SU-DHL-6 (cell line): ENCODE measurements around the gene COL4A3.

Experiments used
- H2AFZ ChIP-seq: fragments of 200-600 bp; sonication (generic); 2 replicates; pipeline ENCODE4 v1.6.1; 2014; ENCODE audit warnings: low read depth, mild to moderate bottlenecking, moderate library complexity, mixed read lengths, antibody characterized with exemption, low read length; ENCODE audit not compliant: severe bottlenecking
- H3F3A ChIP-seq: fragments of 200-600 bp; shearing (Covaris generic); 2 replicates; pipeline ENCODE4 v1.6.0; 2016; ENCODE audit warnings: antibody characterized with exemption, mild to moderate bottlenecking; ENCODE audit not compliant: insufficient read depth
- H3K27ac ChIP-seq: fragments of 200-600 bp; sonication (generic); 2 replicates; pipeline ENCODE4 v1.5.1; 2016; ENCODE audit warnings: low read depth, mild to moderate bottlenecking, low read length, moderate library complexity, mixed read lengths
- H3K27me3 ChIP-seq: fragments of 200-600 bp; sonication (generic), shearing (Covaris generic); 2 replicates; pipeline ENCODE4 v1.6.0; 2014; ENCODE audit warnings: mild to moderate bottlenecking, low read length
- H3K36me3 ChIP-seq: fragments of 200-600 bp; sonication (generic); 2 replicates; pipeline ENCODE4 v1.6.1; 2014; ENCODE audit warnings: mild to moderate bottlenecking, low read length, mixed read lengths
- H3K4me2 ChIP-seq: fragments of 300-600, 200-600 bp; shearing (Covaris generic), sonication (generic); 2 replicates; pipeline ENCODE4 v1.6.0; 2014; ENCODE audit warnings: low read length, low read depth, mild to moderate bottlenecking; ENCODE audit not compliant: poor library complexity, severe bottlenecking
- H3K4me3 ChIP-seq: fragments of 200-600 bp; sonication (generic); 2 replicates; pipeline ENCODE4 v1.5.1; 2014; ENCODE audit warnings: antibody characterized with exemption, low read length, mild to moderate bottlenecking, mixed read lengths; ENCODE audit not compliant: insufficient read depth, poor library complexity, severe bottlenecking
- H3K79me2 ChIP-seq: fragments of 200-600 bp; sonication (generic); 2 replicates; pipeline ENCODE4 v1.6.1; 2014; ENCODE audit warnings: mild to moderate bottlenecking, low read length, moderate library complexity; ENCODE audit not compliant: insufficient read depth
- H3K9ac ChIP-seq: fragments of 200-600 bp; sonication (generic); 2 replicates; pipeline ENCODE4 v1.7.0; 2014; ENCODE audit warnings: mild to moderate bottlenecking, low read length
- H3K9me2 ChIP-seq: fragments of 200-600 bp; sonication (generic); replicated peaks from 2 replicates; pipeline ENCODE4 v1.6.1; 2014; ENCODE audit warnings: low read length; ENCODE audit not compliant: insufficient read depth
- H3K9me3 ChIP-seq: fragments of 200-600 bp; sonication (generic); 2 replicates; pipeline ENCODE4 v1.6.1; 2014; ENCODE audit warnings: low read length, mixed read lengths; ENCODE audit not compliant: insufficient read depth
- H4K20me1 ChIP-seq: fragments of 200-600 bp; sonication (generic); 2 replicates; pipeline ENCODE4 v1.6.1; 2014; ENCODE audit warnings: low read depth, mild to moderate bottlenecking, antibody characterized with exemption, low read length, moderate library complexity, mixed read lengths
- CTCF ChIP-seq: fragments of 200-600 bp; sonication (generic); IDR thresholded peaks from one replicate; pipeline ENCODE4 v1.5.1; 2017; ENCODE audit warnings: antibody characterized with exemption, mild to moderate bottlenecking, low read length, moderate library complexity; ENCODE audit not compliant: insufficient read depth, poor library complexity, severe bottlenecking
- EZH2phosphoT487 ChIP-seq: fragments of 200-600 bp; sonication (generic), shearing (Covaris generic); conservative IDR thresholded peaks from 2 replicates; pipeline ENCODE4 v1.6.1; 2018; ENCODE audit warnings: mild to moderate bottlenecking, antibody characterized with exemption, low read length, moderate library complexity, mixed read lengths

COL4A3 gene

GRCh38 chr2:227339098-227339599 is 174.7 kb downstream of the COL4A3 start:
- peaks cover 12% of the 10 kb centered on the region for H3F3A ChIP-seq
- no peak overlapping the region for H2AFZ ChIP-seq
- H3K9me2 ChIP-seq, result no peaks in the 10 kb centered on the region
- peaks cover 35% of the 10 kb centered on the region; the same call in 1 of the 2 replicates for H3K36me3 ChIP-seq
- H3K27ac ChIP-seq, result no peak overlapping the region
- H3K79me2 ChIP-seq, result no peaks in the 10 kb centered on the region; the same call in 1 of the 2 replicates
- H3K9ac ChIP-seq, result no peak overlapping the region
- no peak overlapping the region for H3K4me2 ChIP-seq
- H3K4me3 ChIP-seq, result no peak overlapping the region
- no peak for TF ChIP-seq CTCF
- no peak for TF ChIP-seq EZH2phosphoT487
- H4K20me1 ChIP-seq, result no peaks in the 10 kb centered on the region; the same call in 1 of the 2 replicates
- H3K9me3 ChIP-seq, result no peaks in the 10 kb centered on the region
- no peaks in the 10 kb centered on the region for H3K27me3 ChIP-seq

- Histone ChIP-seq H3K9ac (no peak overlapping the region), H3K27me3 (no peaks in the 10 kb centered on the region), H3K27ac (no peak overlapping the region), H3K79me2 (no peaks in the 10 kb centered on the region), H4K20me1 (no peaks in the 10 kb centered on the region; the same call in 1 of the 2 replicates), H3K4me2 (no peak overlapping the region), H3K9me3 (no peaks in the 10 kb centered on the region), H3K9me2 (no peaks in the 10 kb centered on the region), H3K4me3 (no peak overlapping the region), H2AFZ (no peak overlapping the region), H3F3A (peaks cover 12% of the 10 kb centered on the region), H3K36me3 (peaks cover 38% of the 10 kb centered on the region; the same call in 1 of the 2 replicates)
- TF ChIP-seq EZH2phosphoT487, result no peak
- no peak for TF ChIP-seq CTCF
Measured at GRCh38 chr2:227340106-227340505, 175.7 kb downstream of the COL4A3 start.

- Histone ChIP-seq H2AFZ (no peak overlapping the region), H3K4me2 (no peak overlapping the region), H4K20me1 (no peaks in the 10 kb centered on the region; the same call in 1 of the 2 replicates), H3K79me2 (no peaks in the 10 kb centered on the region), H3K9me2 (no peaks in the 10 kb centered on the region), H3K27me3 (no peaks in the 10 kb centered on the region), H3K4me3 (no peak overlapping the region), H3K27ac (no peak overlapping the region), H3F3A (peaks cover 12% of the 10 kb centered on the region), H3K9me3 (no peaks in the 10 kb centered on the region), H3K9ac (no peak overlapping the region), H3K36me3 (peaks cover 42% of the 10 kb centered on the region; the same call in 1 of the 2 replicates)
- no peak for TF ChIP-seq CTCF
- no peak for TF ChIP-seq EZH2phosphoT487
Measured at GRCh38 chr2:227341553-227341952, 177.1 kb downstream of the COL4A3 start.
